Suprapubic skin (tissue), 4 donors: ENCODE measurements around the gene LTBP2.

Experiments
- CTCF ChIP-seq, 2 donors: fragments of 200-600 bp in 1 of 2; fragments of 450-650 bp in 1 of 2; sonication (generic) in 1 of 2; IDR thresholded peaks; one replicate each; pipeline ENCODE4 v1.5.1; 2016 to 2019; ENCODE audit warnings: antibody characterized with exemption in 2 of 2, mild to moderate bottlenecking in 1 of 2, moderate library complexity in 1 of 2
- EP300 ChIP-seq: sonication (generic); formaldehyde crosslinking; IDR thresholded peaks from one replicate; pipeline ENCODE4 v1.6.1; 2017; ENCODE audit warnings: antibody characterized with exemption
- POLR2A ChIP-seq, 2 donors: fragments of 450-650 bp; IDR thresholded peaks; one replicate each; pipeline ENCODE4 v1.6.1; 2017; ENCODE audit warnings: antibody characterized with exemption in 2 of 2, mild to moderate bottlenecking in 2 of 2, moderate library complexity in 2 of 2
- POLR2AphosphoS5 ChIP-seq, 3 donors: sonication (generic); formaldehyde crosslinking; IDR thresholded peaks; one replicate each; pipeline ENCODE4 v1.6.1; 2017; ENCODE audit warnings: antibody characterized with exemption in 3 of 3

GRCh38 chr14:74580275-74580672 is 31.8 kb downstream of the LTBP2 start:
- TF ChIP-seq CTCF (IDR thresholded peaks at IDR 0.05) (no peak), POLR2AphosphoS5 (IDR thresholded peaks at IDR 0.05) (no peak), POLR2A (IDR thresholded peaks at IDR 0.05) (no peak), EP300 (no peak)
